Activated CD8-positive, alpha-beta memory T cell treated with anti-CD3 and anti-CD28 coated beads, Interleukin-2, amount 10 ng/mL, durations not matched to agents 7 days and 5 days (primary cell): ENCODE measurements around the gene GLRX2. TPM values are rescaled to one million over a fixed set of nuclear protein-coding genes. Genes with fewer than 3 reads are reported as not detected.
A peak's percentile ranks its signal among the peaks of the same experiment; 100 is the strongest.

ENCODE experiments used
- ATAC-seq: fragments of 150-1000 bp; cut with Tn5 transposase; one replicate; pipeline ENCODE4 v1.10.0; 2021; ENCODE audit warnings: moderate library complexity
- CTCF ChIA-PET: fragments of 350-600 bp; sonication (Branson Sonifier 250); formaldehyde crosslinking; loops from one replicate; lab custom pipeline; 2021; ENCODE audit warnings: antibody characterized with exemption; lab: Charles Lee
- DNase-seq: peaks from one replicate; pipeline ENCODE4 v3.0.0-alpha.2; 2020
- H3K27ac Mint-ChIP-seq: one replicate; pipeline ENCODE4 v1.8.0; 2021; ENCODE audit warnings: mild to moderate bottlenecking, mixed read lengths
- H3K27me3 Mint-ChIP-seq: one replicate; pipeline ENCODE4 v1.8.0; 2021; ENCODE audit warnings: mixed read lengths
- H3K36me3 Mint-ChIP-seq: one replicate; pipeline ENCODE4 v1.8.0; 2021; ENCODE audit warnings: mild to moderate bottlenecking, mixed read lengths
- H3K4me1 Mint-ChIP-seq: one replicate; pipeline ENCODE4 v1.8.0; 2021; ENCODE audit warnings: mixed read lengths
- H3K4me3 Mint-ChIP-seq: one replicate; pipeline ENCODE4 v1.8.0; 2021; ENCODE audit warnings: mild to moderate bottlenecking, moderate library complexity, mixed read lengths
- H3K9me3 Mint-ChIP-seq: one replicate; pipeline ENCODE4 v1.8.0; 2022; ENCODE audit warnings: low read depth, mixed read lengths
- total RNA-seq, 2 experiments: library from RNA; stranded (reverse); gene quantifications; one replicate each; pipeline ENCODE4 v1.2.3, GENCODE V29; 2021

Gene GLRX2, protein sequence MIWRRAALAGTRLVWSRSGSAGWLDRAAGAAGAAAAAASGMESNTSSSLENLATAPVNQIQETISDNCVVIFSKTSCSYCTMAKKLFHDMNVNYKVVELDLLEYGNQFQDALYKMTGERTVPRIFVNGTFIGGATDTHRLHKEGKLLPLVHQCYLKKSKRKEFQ
- 10 to 100 TPM; 22.3 to 37.6 TPM for total RNA-seq

DNA sequence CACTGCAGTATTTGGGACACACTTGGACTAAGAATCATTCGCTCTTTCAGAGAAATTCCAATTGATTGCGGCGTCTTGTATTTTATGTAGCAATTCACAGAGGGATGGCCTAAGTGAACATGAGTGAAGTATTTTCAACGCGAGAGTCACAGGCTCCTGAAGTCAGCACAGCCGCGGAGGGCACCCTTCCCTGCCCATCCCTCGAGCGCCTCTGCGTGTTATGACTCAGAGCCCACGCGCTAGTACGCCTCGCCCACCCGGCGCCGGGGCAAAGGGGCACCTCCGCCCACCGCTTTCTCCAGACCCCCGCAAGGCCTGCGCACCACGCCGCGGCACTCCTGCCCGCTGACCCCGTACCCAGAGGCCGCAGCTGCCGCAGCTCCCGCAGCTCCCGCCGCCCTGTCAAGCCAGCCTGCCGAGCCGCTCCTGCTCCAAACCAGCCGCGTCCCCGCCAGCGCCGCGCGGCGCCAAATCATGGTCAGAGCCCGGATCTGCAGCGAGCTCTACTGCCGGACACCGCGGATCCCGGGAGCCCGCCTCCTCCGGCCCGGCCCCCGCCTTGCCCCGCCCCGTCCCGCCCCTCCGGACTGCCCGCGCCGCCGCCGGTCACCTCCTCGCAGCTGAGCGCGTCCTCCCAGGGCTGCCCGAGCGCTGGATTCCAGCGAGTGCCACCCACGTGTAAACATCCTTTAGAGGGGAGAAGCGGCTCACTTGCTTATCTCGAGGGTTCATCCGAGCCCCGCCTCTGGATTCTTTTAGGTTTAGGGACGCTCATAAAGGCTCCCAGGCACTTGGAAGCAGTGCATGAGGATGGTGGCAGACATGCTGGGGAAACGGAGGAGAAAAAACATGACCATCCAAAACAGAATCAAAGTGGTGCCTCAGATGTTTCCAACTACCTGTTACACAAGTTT lies at the start of gene GLRX2:
TSS of gene GLRX2 (minus strand) at position 508 of the 914 bp plus-strand sequence. CDS start at position 476, 32 bp downstream.
- DNase-seq, result peak; percentile 70
- Mint-ChIP-seq H3K27me3 (peaks cover 8% of the 10 kb centered on the region), H3K36me3 (peaks cover 6% of the 10 kb centered on the region), H3K4me1 (peaks cover 19% of the 10 kb centered on the region), H3K9me3 (no peaks in the 10 kb centered on the region), H3K4me3 (peak within 1 kb of the TSS; percentile 88), H3K27ac (peak within 1 kb of the TSS; percentile 71)
- CTCF ChIA-PET, result interaction anchor here (1.3 to 5.4 kb wide), 3 partner anchors 15 to 20 kb away, joined by 4 to 40 read pairs (median 4); partner anchors contain the start of gene CDC73
- ATAC-seq, result peak; percentile 90

DNA sequence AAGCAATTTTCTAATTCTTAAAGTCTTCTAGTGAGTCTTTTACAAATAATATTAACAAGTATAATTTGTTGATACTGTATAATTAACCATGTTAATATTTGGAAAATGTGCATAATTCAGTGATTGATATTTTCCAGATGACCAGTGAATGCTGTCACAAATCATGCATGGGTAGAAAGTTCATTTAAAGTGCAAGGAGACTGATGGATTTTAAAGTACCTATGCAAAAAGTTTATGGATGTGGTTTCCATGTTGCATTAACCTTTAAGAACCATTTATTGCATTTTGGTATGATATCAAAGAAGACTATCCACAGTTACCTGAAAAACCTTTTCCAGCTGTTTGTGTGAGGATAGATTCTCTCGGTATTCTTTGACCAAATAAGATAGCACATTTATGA lies 39.8 kb upstream of the GLRX2 start:
- CTCF ChIA-PET, result no interaction called here
- H3K36me3 Mint-ChIP-seq, result peaks cover 43% of the 10 kb centered on the region

DNA sequence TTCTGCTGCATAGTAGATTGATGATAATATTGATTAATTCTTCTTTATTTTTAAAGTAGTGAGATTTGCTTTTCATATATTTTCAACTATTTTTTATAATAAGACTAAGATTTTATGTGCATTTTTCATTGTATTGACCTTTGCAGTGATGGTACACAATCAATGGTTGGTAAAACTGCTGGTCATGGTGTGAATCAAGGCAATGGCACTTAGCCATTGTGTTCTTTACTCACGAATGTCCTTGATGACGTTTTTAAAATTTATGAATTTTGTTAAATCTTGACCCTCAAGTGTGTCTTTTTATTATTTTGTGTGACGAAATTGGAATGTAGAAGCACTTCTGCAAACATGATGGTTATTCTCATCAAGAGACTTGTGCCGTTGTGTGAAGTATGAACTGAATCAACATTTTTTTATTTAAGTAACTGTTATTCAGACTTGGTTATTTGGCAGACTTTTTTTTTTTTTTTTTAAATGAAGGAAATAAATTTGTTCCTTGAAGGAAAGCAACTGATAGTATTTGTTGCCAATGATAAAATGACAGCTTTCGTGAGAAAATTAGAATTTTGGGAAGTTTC lies 39.2 kb upstream of the GLRX2 start:
- Mint-ChIP-seq H3K4me1 (peaks cover 12% of the 10 kb centered on the region), H3K27ac (no peak overlapping the region), H3K36me3 (peaks cover 48% of the 10 kb centered on the region), H3K9me3 (no peaks in the 10 kb centered on the region), H3K27me3 (no peaks in the 10 kb centered on the region), H3K4me3 (no peak overlapping the region)
- no peak for ATAC-seq
- no peak for DNase-seq
- CTCF ChIA-PET, result interaction anchor here (0.6 kb wide), 1 partner anchor 1004 kb away, joined by 5 read pairs; no protein-coding TSS in a partner anchor

More for the DNA sequence above, 39.8 kb upstream of the GLRX2 start:
- no peaks in the 10 kb centered on the region for H3K27me3 Mint-ChIP-seq
- no peaks in the 10 kb centered on the region for H3K9me3 Mint-ChIP-seq
- peaks cover 12% of the 10 kb centered on the region for H3K4me1 Mint-ChIP-seq
- DNase-seq (no peak), ATAC-seq (no peak)
- H3K27ac Mint-ChIP-seq, result no peak overlapping the region
- H3K4me3 Mint-ChIP-seq, result no peak overlapping the region

DNA sequence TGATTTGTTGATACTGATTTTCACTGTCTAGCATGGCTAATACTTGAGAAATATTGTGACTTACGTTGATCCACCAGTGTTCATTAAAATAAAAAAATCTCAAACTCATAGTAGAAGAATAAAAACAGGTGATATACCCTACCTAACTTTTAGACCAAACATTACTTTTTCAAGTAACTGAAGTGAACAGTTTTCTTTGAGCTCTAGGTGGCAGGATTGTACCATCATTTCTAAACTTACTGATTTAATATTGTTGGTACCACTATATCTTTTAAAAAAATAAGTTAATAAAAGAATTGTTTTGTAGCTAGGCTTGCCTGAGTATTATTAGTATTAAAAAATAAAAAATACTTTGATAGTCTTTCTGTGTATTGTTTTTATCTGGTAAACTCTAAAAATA lies 38.1 kb upstream of the GLRX2 start:
- CTCF ChIA-PET, result interaction anchor here (1.6 kb wide), 1 partner anchor 13 kb away, joined by 3 read pairs; no protein-coding TSS in a partner anchor
- Mint-ChIP-seq H3K4me3 (no peak overlapping the region), H3K9me3 (no peaks in the 10 kb centered on the region)

DNA sequence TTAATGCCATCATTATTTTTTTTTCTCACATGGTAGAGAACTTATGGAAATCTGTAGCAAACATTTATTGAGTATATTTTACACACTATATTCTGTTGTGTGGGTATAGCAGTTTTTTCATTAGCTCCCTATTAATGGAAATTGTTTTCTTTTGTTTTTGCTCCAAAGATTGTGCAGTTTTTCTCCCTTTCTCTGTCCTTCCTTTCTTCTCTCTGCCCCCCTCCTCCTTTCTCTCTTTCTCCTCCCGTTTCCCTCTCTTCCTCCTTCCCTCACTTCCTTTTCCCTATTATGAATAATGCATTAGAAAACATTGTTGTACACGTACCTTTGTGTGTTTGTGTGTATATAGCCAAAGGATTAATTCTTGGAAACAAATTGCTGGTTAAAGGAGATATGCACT lies 37.2 kb upstream of the GLRX2 start:
- DNase-seq (no peak), ATAC-seq (no peak)
- Mint-ChIP-seq H3K4me3 (no peak overlapping the region), H3K4me1 (peaks cover 12% of the 10 kb centered on the region), H3K27me3 (no peaks in the 10 kb centered on the region), H3K36me3 (peaks cover 55% of the 10 kb centered on the region), H3K9me3 (no peaks in the 10 kb centered on the region), H3K27ac (no peak overlapping the region)
- CTCF ChIA-PET, result interaction anchor here (1.6 kb wide), 1 partner anchor 14 kb away, joined by 3 read pairs; no protein-coding TSS in a partner anchor

More for the DNA sequence above, 38.1 kb upstream of the GLRX2 start:
- Mint-ChIP-seq H3K36me3 (peaks cover 52% of the 10 kb centered on the region), H3K27me3 (no peaks in the 10 kb centered on the region), H3K4me1 (peaks cover 12% of the 10 kb centered on the region), H3K27ac (peak overlapping the region; percentile 49)
- no peak for DNase-seq
- ATAC-seq, result no peak

DNA sequence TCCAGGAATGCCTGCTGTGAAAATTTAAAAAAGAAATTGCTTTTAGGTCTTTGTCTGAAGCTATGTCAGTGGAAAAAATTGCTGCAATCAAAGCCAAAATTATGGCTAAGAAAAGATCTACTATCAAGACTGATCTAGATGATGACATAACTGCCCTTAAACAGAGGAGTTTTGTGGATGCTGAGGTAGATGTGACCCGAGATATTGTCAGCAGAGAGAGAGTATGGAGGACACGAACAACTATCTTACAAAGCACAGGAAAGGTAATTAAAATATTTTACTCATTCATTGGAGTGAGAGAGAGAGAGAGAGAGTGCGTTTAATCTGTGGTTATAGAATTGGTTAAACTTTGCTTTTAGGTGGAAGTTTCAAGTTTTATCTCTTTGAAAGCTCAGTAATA lies 36.6 kb upstream of the GLRX2 start:
- CTCF ChIA-PET, result interaction anchor here (1.6 kb wide), 1 partner anchor 14 kb away, joined by 3 read pairs; no protein-coding TSS in a partner anchor
- ATAC-seq, result peak; percentile 39
- Mint-ChIP-seq H3K9me3 (no peaks in the 10 kb centered on the region), H3K4me3 (no peak overlapping the region), H3K27ac (no peak overlapping the region), H3K4me1 (peaks cover 12% of the 10 kb centered on the region), H3K27me3 (no peaks in the 10 kb centered on the region), H3K36me3 (peaks cover 54% of the 10 kb centered on the region)
- DNase-seq, result no peak

DNA sequence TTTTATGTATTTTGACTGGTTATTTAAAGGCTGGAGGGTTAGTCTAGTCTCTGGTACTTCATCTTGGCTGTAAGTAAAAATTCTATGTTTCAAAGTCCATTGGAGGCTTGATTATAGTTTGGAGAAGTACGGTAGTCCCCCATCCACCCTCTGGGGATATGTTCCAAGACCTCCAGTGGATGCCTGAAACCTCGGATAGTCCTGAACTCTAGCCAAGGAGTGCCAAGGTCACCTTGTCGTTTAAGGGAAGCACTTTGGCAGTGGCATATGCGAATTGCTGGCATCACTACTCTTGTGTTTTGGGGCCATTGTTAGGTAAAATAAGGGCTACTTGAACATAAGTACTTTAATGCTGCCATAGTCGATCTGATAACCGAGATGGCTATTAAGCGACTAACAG lies 35.0 kb upstream of the GLRX2 start:
- H3K36me3 Mint-ChIP-seq, result peaks cover 54% of the 10 kb centered on the region
- CTCF ChIA-PET, result no interaction called here

DNA sequence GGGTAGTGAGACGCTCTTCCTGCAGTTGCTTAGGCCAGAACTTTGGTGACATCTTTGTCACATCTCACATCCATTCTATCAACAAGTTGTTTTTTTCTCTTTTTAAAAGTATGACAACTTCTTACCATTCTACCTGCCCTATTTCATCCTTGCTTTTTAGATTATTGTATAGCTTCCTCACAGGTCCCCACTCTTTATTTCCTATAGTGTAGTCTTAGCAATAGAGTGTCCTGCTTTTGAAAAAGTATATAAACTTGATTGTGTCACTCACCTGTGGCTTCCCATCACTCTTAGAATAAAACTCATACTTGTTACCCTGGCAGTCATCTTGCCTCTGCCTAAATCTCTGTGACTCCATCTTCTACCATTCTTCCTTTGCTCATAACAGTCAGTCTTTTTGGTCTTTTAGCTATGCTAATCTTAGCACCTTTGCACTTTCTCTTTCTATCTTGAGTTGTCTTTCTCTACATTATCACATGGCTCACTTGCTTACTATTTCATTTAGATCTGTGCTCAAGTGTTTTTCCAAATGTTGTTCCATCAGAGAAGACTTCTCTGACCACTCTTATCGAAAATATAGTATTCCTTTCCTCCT lies 26.1 kb upstream of the GLRX2 start:
- CTCF ChIA-PET, result no interaction called here
- Mint-ChIP-seq H3K27ac (peak overlapping the region; percentile 26), H3K36me3 (peaks cover 48% of the 10 kb centered on the region), H3K4me1 (peaks cover 31% of the 10 kb centered on the region), H3K4me3 (no peak overlapping the region), H3K9me3 (no peaks in the 10 kb centered on the region), H3K27me3 (no peaks in the 10 kb centered on the region)
- DNase-seq (no peak), ATAC-seq (peak; percentile 47)

More for the DNA sequence above, 35.0 kb upstream of the GLRX2 start:
- DNase-seq, result no peak
- Mint-ChIP-seq H3K9me3 (no peaks in the 10 kb centered on the region), H3K27ac (no peak overlapping the region), H3K4me3 (no peak overlapping the region), H3K4me1 (peaks cover 12% of the 10 kb centered on the region), H3K27me3 (no peaks in the 10 kb centered on the region)
- ATAC-seq, result no peak

DNA sequence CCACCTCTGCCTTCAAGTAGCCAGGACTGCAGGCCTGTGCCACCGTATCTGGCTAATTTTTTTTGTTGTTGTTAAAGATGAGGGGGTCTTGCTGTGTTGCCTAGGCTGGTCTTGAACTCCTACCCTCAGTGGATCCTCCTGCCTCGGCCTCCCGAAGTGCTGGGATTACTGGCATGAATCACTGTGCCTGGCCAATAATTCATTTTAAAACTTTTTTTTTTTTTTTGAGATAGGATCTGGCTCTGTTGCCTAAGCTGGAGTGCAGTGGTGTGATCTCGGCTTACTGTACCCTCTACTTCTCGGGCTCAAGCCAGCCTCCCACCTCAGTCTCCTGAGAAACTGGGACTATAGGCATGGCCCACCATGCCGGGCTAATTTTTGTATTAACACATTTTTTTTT lies 20.2 kb upstream of the GLRX2 start:
- Mint-ChIP-seq H3K27me3 (no peaks in the 10 kb centered on the region), H3K27ac (no peak overlapping the region), H3K4me3 (no peak overlapping the region), H3K9me3 (no peaks in the 10 kb centered on the region), H3K4me1 (peaks cover 47% of the 10 kb centered on the region), H3K36me3 (peaks cover 33% of the 10 kb centered on the region)
- CTCF ChIA-PET, result interaction anchor here (0.6 to 1.5 kb wide), 3 partner anchors 8 to 317 kb away, joined by 3 to 5 read pairs (median 3); partner anchors contain the start of gene RGS2
- DNase-seq (no peak), ATAC-seq (no peak)

DNA sequence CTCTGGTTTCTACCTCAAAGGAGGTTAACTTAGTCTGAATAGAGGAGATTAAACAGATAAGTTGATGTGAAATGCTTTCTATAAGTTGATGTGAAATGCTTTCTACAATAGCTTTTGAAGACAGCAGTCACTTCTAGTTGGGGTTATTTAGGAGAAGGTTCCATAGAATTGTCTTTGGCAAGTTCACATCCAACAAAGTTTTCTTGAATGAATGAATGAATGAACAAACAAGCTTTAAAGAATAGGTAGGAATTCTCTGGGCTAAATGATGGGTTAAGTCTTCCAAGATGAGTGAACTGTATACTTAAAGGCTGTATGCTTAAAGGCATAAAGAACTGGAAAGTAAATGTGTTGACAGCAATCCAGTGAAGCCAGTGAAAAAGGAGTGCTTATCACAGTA lies 18.5 kb upstream of the GLRX2 start:
- ATAC-seq (no peak), DNase-seq (no peak)
- H3K36me3 Mint-ChIP-seq, result peaks cover 29% of the 10 kb centered on the region
- CTCF ChIA-PET, result interaction anchor here (1.1 to 3.0 kb wide), 4 partner anchors 10 to 317 kb away, joined by 3 to 25 read pairs (median 6); partner anchors contain the start of genes RO60 and UCHL5
- no peaks in the 10 kb centered on the region for H3K9me3 Mint-ChIP-seq
- peaks cover 51% of the 10 kb centered on the region for H3K4me1 Mint-ChIP-seq
- H3K4me3 Mint-ChIP-seq, result peak overlapping the region; percentile 96
- H3K27ac Mint-ChIP-seq, result peak overlapping the region; percentile 65
- no peaks in the 10 kb centered on the region for H3K27me3 Mint-ChIP-seq

DNA sequence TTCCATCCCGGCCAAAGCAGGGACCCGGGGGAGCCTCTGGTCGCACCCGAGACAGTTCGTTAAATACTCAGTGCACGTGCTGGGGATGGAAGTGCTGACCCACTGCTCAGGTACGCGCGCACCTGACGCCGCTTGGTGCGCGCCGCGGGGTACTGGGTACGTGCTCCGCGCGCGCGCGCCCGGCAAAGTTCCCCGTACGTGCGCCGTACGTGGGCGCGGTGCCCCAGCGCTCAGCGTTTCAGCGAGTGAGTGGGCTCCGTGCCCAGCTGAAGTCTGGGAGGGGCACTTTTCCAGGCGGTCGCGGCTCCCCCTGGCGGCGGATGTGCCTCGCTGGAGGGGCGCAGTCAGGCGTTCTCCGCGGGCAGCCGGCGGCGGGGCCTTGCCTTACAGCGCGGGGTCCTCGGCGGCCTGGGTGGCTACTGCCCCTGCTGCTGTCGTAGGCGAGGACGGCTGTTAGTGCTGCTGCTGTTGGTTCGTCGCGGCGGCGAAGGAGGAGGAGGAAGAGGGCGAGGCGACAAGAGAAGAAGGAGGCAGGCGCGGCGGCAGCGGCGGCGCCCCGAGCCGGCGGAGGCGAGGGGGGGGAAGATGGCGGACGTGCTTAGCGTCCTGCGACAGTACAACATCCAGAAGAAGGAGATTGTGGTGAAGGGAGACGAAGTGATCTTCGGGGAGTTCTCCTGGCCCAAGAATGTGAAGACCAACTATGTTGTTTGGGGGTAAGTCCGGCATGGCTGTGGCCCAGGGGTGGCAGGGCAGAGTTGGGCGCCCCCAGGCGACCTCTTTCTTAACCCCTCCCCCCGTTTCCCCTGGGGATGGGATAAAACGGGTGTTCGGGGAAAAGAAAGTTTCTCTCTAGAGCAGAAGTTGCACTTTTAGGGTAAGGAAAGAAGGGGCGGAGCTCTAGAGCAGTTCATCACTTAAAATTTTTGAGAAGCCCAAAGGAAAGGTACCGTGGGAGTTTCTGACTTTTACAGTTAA lies 16.7 kb upstream of the GLRX2 start, which contains the start of gene CDC73:
TSS of gene CDC73 (plus strand) at position 416 of the 978 bp plus-strand sequence. CDS start at position 586, 170 bp downstream.
- H3K27me3 Mint-ChIP-seq, result no peaks in the 10 kb centered on the region
- peak within 1 kb of the TSS; percentile 96 for H3K4me3 Mint-ChIP-seq
- H3K4me1 Mint-ChIP-seq, result peaks cover 57% of the 10 kb centered on the region
- CTCF ChIA-PET, result interaction anchor here (0.7 to 3.8 kb wide), 11 partner anchors 10 to 315 kb away, joined by 3 to 40 read pairs (median 4); partner anchors contain the start of genes GLRX2, RO60 and UCHL5
- H3K27ac Mint-ChIP-seq, result peak within 1 kb of the TSS; percentile 97
- H3K36me3 Mint-ChIP-seq, result peaks cover 21% of the 10 kb centered on the region
- DNase-seq (peak; percentile 98), ATAC-seq (peak; percentile 97)
- H3K9me3 Mint-ChIP-seq, result no peaks in the 10 kb centered on the region
